ENCODE results near the gene TCP1.

DNA sequence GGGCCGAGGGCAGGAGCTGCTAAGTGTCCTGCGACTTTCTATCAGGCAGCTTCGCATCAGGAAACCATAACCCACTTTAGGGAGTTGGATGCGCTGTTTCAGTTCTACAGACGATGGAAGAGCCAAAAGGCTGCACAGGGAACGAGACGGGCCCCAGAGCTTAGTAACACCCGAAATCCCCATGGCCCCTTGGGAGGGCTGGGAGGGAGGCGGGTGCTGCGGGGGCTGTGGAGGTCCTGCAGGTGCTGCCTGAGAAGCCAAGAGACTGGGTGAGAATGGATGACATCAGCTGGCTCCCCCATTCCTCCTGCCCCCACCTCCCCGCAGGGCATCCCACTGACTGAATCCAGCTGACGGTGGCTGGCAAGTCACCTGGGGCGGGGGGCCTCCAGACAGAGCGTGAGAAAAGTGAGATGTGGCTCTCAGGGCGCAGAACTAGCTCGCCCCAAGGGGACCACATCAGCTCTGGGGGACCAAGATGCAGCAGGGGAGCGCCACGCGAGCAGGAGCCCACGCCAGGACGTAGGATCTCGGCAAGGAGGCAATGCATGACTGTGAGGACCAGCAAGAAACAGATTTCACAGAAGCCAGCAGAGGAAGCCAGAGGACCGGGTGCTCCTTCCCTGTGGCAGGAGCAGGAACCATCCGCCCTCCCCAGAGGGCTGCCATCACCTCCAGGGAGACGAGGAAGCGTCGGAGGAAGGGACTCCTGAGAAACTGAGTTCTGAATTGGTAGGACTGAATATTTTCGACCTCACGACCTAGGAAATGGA, 47.5 kb upstream of the TCP1 start:
- TF ChIP-seq EZH2 (IDR thresholded peaks at IDR 0.05) (no peak), FOXP2 (optimal IDR thresholded peaks at IDR 0.05; ENCODE audit: control extremely low read depth, extremely low read length, insufficient read depth) (no peak)
